Right lobe of liver (tissue), 6 donors: ENCODE data around the gene HSD3B1. TPM values are rescaled to one million over a fixed set of nuclear protein-coding genes. Genes with fewer than 3 reads are reported as not detected.

ENCODE experiments used
- ATAC-seq, 4 donors: fragments of 200-7000 bp; cut with Tn5 transposase; one replicate each; pipeline ENCODE4 v1.9.1; 2020; ENCODE audit warnings: mild to moderate bottlenecking in 4 of 4, moderate library complexity in 4 of 4
- DNase-seq, 3 donors: peaks; one replicate each; pipeline ENCODE4 v3.0.0-alpha.2; 2020
- H3K27ac ChIP-seq, 3 donors: fragments of 200-600 bp; one replicate each; pipeline ENCODE4 v1.8.0; 2022
- H3K27me3 ChIP-seq, 2 donors: fragments of 200-600 bp; one replicate each; pipeline ENCODE4 v1.8.0; 2022
- H3K36me3 ChIP-seq, 4 donors: fragments of 200-600 bp; sonication (generic) in 1 of 4; one replicate each; pipeline versions ENCODE4 v1.5.1 to v1.8.0; 2017 to 2022; ENCODE audit warnings: control low read depth in 1 of 4
- H3K4me1 ChIP-seq, 4 donors: fragments of 200-600 bp; sonication (generic) in 1 of 4; one replicate each; pipeline versions ENCODE4 v1.5.1 to v1.8.0; 2017 to 2022; ENCODE audit warnings: control low read depth in 1 of 4
- H3K4me3 ChIP-seq, 3 donors: fragments of 200-600 bp; one replicate each; pipeline ENCODE4 v1.8.0; 2022
- H3K9me3 ChIP-seq, 4 donors: fragments of 200-600 bp; sonication (generic) in 1 of 4; one replicate each; pipeline versions ENCODE4 v1.5.1 to v1.8.0; 2017 to 2022; ENCODE audit warnings: control low read depth in 1 of 4
- POLR2A ChIP-seq: fragments of 450-650 bp; IDR thresholded peaks from one replicate; pipeline ENCODE4 v1.6.1; 2017; ENCODE audit warnings: antibody characterized with exemption, mild to moderate bottlenecking
- WGBS: methylation state at CpG from one replicate; pipeline ENCODE4 v1.1.6; 2018; ENCODE audit warnings: low coverage, low lambda C conversion rate; ENCODE audit not compliant: insufficient coverage; ENCODE audit errors: missing lambda C conversion rate; 5-methylcytosine and 5-hydroxymethylcytosine counted together
- intact Hi-C, 2 donors: fragments of 100-400 bp; cut with DNase I; formaldehyde crosslinking; loops; one replicate each; pipeline versions ENCODE4 v1.11.2 to v1.14.1; 2022
- total RNA-seq, 6 experiments: library from RNA; depleted of rRNA in 2 of 6; stranded (reverse); fragments of >200 nt in 2 of 6; fragmentation: NEBNext Ultra II Directional in 3 of 6; extraction: Animal tissue kit (Norgen Biotek cat#: 25700) in 3 of 6; gene quantifications; one replicate each; pipeline versions ENCODE4 v1.1.0 to v1.2.4, GENCODE V29; 2016 to 2023
- TF ChIP-seq, protein P1 (sequence below), 4 donors: fragments of 200-600 bp in 3 of 4; fragments of 450-650 bp in 1 of 4; IDR thresholded peaks; one replicate each; pipeline versions ENCODE4 v1.5.1 to v1.8.0; 2016 to 2022; ENCODE audit warnings: antibody characterized with exemption in 4 of 4, mild to moderate bottlenecking in 2 of 4
- donor health status: DM: no; HTN: yes; CAD: no.
- donor health status: DM: no; HTN: no; CAD: no.
- donor health status: DM: no; HTN: no; CAD: no.
- donor health status: DM: no; HTN: yes; CAD: no.
- donor health status: DM: no; HTN: yes; CAD: no.

HSD3B1 gene
- total RNA-seq, 6 experiments from 2014 or later: 0.39 to 1.3 (median 0.74) TPM; not detected in 3

DNA sequence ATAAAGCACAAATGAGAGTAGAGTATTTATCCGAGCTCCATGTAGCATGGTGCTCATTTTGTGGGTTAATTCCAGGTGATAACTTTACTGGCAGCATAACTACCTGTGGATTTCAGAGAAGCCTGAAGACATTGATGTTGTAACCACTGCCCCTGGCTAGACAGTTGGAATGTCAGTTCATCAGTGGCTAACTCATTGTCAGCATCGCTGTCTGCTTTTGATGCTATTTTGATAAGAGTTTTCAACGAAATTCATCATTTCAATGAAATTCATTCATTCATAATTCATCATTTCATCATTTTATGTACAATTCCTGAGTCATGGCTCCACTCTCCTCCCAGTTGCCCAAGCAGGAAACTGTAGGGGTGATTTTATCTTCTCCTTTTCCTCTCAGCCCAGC lies 34.4 kb downstream of the HSD3B1 start:
- TF ChIP-seq POLR2A: no peak
- TF ChIP-seq, protein P1, sequence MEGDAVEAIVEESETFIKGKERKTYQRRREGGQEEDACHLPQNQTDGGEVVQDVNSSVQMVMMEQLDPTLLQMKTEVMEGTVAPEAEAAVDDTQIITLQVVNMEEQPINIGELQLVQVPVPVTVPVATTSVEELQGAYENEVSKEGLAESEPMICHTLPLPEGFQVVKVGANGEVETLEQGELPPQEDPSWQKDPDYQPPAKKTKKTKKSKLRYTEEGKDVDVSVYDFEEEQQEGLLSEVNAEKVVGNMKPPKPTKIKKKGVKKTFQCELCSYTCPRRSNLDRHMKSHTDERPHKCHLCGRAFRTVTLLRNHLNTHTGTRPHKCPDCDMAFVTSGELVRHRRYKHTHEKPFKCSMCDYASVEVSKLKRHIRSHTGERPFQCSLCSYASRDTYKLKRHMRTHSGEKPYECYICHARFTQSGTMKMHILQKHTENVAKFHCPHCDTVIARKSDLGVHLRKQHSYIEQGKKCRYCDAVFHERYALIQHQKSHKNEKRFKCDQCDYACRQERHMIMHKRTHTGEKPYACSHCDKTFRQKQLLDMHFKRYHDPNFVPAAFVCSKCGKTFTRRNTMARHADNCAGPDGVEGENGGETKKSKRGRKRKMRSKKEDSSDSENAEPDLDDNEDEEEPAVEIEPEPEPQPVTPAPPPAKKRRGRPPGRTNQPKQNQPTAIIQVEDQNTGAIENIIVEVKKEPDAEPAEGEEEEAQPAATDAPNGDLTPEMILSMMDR (IDR thresholded peaks at IDR 0.05): no peak
- WGBS: 68% methylated on average over 3 of the region's 3 CpGs
- Histone ChIP-seq H3K4me3 (no peak overlapping the region), H3K27me3 (no peaks in the 10 kb centered on the region), H3K36me3 (no peaks in the 10 kb centered on the region), H3K9me3 (no peaks in the 10 kb centered on the region), H3K27ac (peak overlapping the region in 2 of 3 donors; percentile 83 to 88), H3K4me1 (peaks cover 0 to 59% (median 23%) of the 10 kb centered on the region in 4 donors)
- intact Hi-C loops: no loop called here
- no peak for ATAC-seq
- no peak for DNase-seq

DNA sequence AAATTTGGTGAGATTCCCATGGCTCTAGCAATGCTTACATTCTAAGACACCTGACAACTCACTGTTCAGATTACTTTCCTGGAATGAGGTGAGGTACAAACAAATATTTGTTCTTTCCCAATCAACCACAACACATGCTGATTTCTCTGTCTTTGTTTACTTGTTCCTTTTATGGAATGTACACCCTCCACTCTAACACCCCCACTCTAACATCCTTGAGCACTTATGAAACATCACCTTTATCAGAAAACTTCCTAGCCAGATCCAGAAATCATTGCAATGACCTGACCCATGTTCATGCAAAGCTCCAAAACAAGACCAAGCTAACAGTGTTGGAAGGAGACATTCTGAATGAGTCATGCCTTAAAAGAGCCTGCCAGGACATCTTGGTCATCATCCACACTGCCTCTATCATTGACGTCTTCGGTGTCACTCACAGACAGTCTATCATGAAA lies 35.5 kb downstream of the HSD3B1 start:
- Histone ChIP-seq H3K4me1 (peaks cover 0 to 57% (median 23%) of the 10 kb centered on the region in 4 donors), H3K9me3 (no peaks in the 10 kb centered on the region), H3K27ac (peak overlapping the region; percentile 44 to 88 (median 83)), H3K36me3 (no peaks in the 10 kb centered on the region), H3K4me3 (peak overlapping the region in 1 of 3 donors; percentile 13), H3K27me3 (no peaks in the 10 kb centered on the region)
- ATAC-seq (peak; percentile 67 to 83 (median 72)), DNase-seq (peak in 1 of 3 donors; percentile 60)
- 8% methylated on average over 2 of the region's 2 CpGs for WGBS
- TF ChIP-seq, protein P1 (IDR thresholded peaks at IDR 0.05): no peak
- no peak for TF ChIP-seq POLR2A
- intact Hi-C loops: no loop called here

DNA sequence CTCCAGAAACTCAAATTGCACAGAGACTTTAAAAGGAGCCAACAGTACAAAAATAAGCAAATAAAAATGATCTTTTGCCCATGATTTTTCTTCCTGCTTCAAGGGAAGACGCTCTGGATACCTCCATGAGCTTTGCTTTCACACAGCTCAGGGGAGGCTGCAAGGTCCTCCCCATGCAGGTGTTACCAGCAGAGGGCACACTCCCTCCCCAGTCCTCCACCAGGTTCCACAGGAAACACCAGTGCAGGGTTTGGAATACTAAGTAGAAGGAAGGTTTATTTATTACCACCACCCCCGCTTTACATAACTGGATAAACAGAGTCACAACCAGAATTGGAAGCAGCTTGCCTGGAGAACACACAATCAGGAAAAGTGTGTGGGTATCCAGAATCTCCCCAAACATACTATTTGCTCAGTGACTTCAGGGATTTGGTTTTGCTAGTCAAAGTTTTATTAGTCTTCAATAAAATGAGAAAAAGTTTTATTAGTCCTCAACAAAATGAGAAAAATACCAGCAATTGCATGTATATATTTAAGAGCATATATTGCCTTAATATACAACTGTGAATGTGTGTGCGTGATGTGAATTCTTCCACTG lies 37.3 kb downstream of the HSD3B1 start:
- Histone ChIP-seq H3K36me3 (no peaks in the 10 kb centered on the region), H3K4me3 (no peak overlapping the region), H3K27ac (peak overlapping the region in 2 of 3 donors; percentile 83 to 88), H3K4me1 (peaks cover 0 to 40% (median 15%) of the 10 kb centered on the region in 4 donors), H3K27me3 (no peaks in the 10 kb centered on the region), H3K9me3 (no peaks in the 10 kb centered on the region)
- intact Hi-C loops: no loop called here
- no peak for DNase-seq
- ATAC-seq: peak in 3 of 4 donors; percentile 19 to 37 (median 25)
- no peak for TF ChIP-seq POLR2A
- TF ChIP-seq, protein P1 (IDR thresholded peaks at IDR 0.05): peak; percentile 22 to 54 (median 40)
- WGBS: 84% methylated on average over 2 of the region's 3 CpGs

DNA sequence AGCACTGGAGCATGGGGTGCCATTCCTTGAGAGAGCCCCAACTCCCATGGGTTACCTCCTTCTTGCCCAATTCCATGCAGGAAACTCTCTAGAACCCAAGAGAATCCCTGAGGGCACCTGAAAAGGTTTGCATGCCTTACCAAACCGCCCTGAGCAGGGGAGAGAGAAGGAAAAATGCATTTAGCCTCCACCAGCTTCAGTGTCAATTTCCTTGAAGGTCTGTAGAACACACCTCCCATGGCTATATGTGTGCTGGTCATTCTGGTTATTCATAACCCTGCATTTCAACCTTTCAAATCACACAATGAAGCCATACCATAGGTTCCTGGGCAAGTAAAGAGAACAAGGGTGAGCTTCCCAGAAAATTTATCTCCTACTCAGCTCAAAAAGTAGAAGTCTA lies 39.6 kb downstream of the HSD3B1 start:
- Histone ChIP-seq H3K9me3 (no peaks in the 10 kb centered on the region), H3K27ac (no peak overlapping the region), H3K4me3 (no peak overlapping the region), H3K36me3 (no peaks in the 10 kb centered on the region), H3K4me1 (peaks cover 0 to 18% (median 3%) of the 10 kb centered on the region in 4 donors), H3K27me3 (no peaks in the 10 kb centered on the region)
- intact Hi-C loops: no loop called here
- TF ChIP-seq, protein P1 (IDR thresholded peaks at IDR 0.05): no peak
- TF ChIP-seq POLR2A: no peak
- ATAC-seq (no peak), DNase-seq (no peak)
- no CpG with 5 or more reads among the region's 1 CpG for WGBS
